ENCODE results near the gene ENO2. TPM values are rescaled to one million over a fixed set of nuclear protein-coding genes. Genes with fewer than 3 reads are reported as not detected.

Gene ENO2
- total and polyA plus RNA-seq, 2 donors (not counting 1 experiment from before 2014, with no cell fraction given): 20.3 to 43.0 TPM

- H3K79me2 ChIP-seq (ENCODE audit: control insufficient read depth, insufficient read depth, low read length): no peaks in the 10 kb centered on the region
- no peak overlapping the region for H3K9ac ChIP-seq (ENCODE audit: insufficient read depth, low read length)
- no peak overlapping the region for H3K4me2 ChIP-seq (ENCODE audit: extremely low read depth, insufficient read depth, low read length)
- TF ChIP-seq CTCF (conservative IDR thresholded peaks at IDR 0.05 in 1 of 2, IDR thresholded peaks at IDR 0.05 in 1 of 2; ENCODE audit: low read depth in 1 of 2, low read length in 2 of 2): no peak
- TF ChIP-seq EZH2 (IDR thresholded peaks at IDR 0.05; ENCODE audit: low read length, missing control alignments): no peak
- H3K4me1 ChIP-seq (ENCODE audit: control insufficient read depth, extremely low read depth, insufficient read depth, low read length): peaks cover 2% of the 10 kb centered on the region
- DNase-seq (ENCODE audit: low read depth in 2 of 2): no peak
- no peaks in the 10 kb centered on the region for H3K36me3 ChIP-seq (ENCODE audit: control insufficient read depth, insufficient read depth, low read length)
- H3K27ac ChIP-seq (ENCODE audit: insufficient read depth, low read length): no peak overlapping the region
- H3K4me3 ChIP-seq (replicated peaks in 1 of 4; ENCODE audit: control extremely low read depth in 1 of 4, insufficient read depth in 1 of 4, low read depth in 3 of 4, low read length in 4 of 4): no peak overlapping the region
- no peaks in the 10 kb centered on the region for H4K20me1 ChIP-seq (ENCODE audit: control insufficient read depth, extremely low read depth, insufficient read depth, low read length)
- no peaks in the 10 kb centered on the region for H3K9me3 ChIP-seq (ENCODE audit: control insufficient read depth, insufficient read depth, low read depth, low read length)
- no peak overlapping the region for H2AFZ ChIP-seq (ENCODE audit: low read length)
- no peaks in the 10 kb centered on the region for H3K27me3 ChIP-seq (ENCODE audit: control insufficient read depth, insufficient read depth, low read length)
These were observed 43.6 kb downstream of the ENO2 start for GRCh38 chr12:6957741-6958608.

- TF ChIP-seq CTCF (conservative IDR thresholded peaks at IDR 0.05 in 1 of 2, IDR thresholded peaks at IDR 0.05 in 1 of 2; ENCODE audit: low read depth in 1 of 2, low read length in 2 of 2) (no peak), EZH2 (IDR thresholded peaks at IDR 0.05; ENCODE audit: low read length, missing control alignments) (no peak)
- Histone ChIP-seq H3K4me3 (replicated peaks in 1 of 4; ENCODE audit: control extremely low read depth in 1 of 4, insufficient read depth in 1 of 4, low read depth in 3 of 4, low read length in 4 of 4) (no peak overlapping the region), H3K27ac (ENCODE audit: insufficient read depth, low read length) (no peak overlapping the region), H3K9me3 (ENCODE audit: control insufficient read depth, insufficient read depth, low read depth, low read length) (no peaks in the 10 kb centered on the region), H3K36me3 (ENCODE audit: control insufficient read depth, insufficient read depth, low read length) (no peaks in the 10 kb centered on the region), H3K4me2 (ENCODE audit: extremely low read depth, insufficient read depth, low read length) (no peak overlapping the region), H2AFZ (ENCODE audit: low read length) (no peak overlapping the region), H3K27me3 (ENCODE audit: control insufficient read depth, insufficient read depth, low read length) (no peaks in the 10 kb centered on the region), H3K79me2 (ENCODE audit: control insufficient read depth, insufficient read depth, low read length) (no peaks in the 10 kb centered on the region), H4K20me1 (ENCODE audit: control insufficient read depth, extremely low read depth, insufficient read depth, low read length) (no peaks in the 10 kb centered on the region), H3K4me1 (ENCODE audit: control insufficient read depth, extremely low read depth, insufficient read depth, low read length) (peaks cover 2% of the 10 kb centered on the region), H3K9ac (ENCODE audit: insufficient read depth, low read length) (no peak overlapping the region)
- no peak for DNase-seq (ENCODE audit: low read depth in 2 of 2)
These were observed 44.3 kb downstream of the ENO2 start for GRCh38 chr12:6958609-6959057.

GRCh38 chr12:6959058-6959804 is 44.9 kb downstream of the ENO2 start:
- DNase-seq (ENCODE audit: low read depth in 2 of 2): no peak
- no peak overlapping the region for H2AFZ ChIP-seq (ENCODE audit: low read length)
- H3K79me2 ChIP-seq (ENCODE audit: control insufficient read depth, insufficient read depth, low read length): no peaks in the 10 kb centered on the region
- H3K9ac ChIP-seq (ENCODE audit: insufficient read depth, low read length): no peak overlapping the region
- no peak for TF ChIP-seq EZH2 (IDR thresholded peaks at IDR 0.05; ENCODE audit: low read length, missing control alignments)
- no peak for TF ChIP-seq CTCF (conservative IDR thresholded peaks at IDR 0.05 in 1 of 2, IDR thresholded peaks at IDR 0.05 in 1 of 2; ENCODE audit: low read depth in 1 of 2, low read length in 2 of 2)
- no peaks in the 10 kb centered on the region for H3K9me3 ChIP-seq (ENCODE audit: control insufficient read depth, insufficient read depth, low read depth, low read length)
- H3K27ac ChIP-seq (ENCODE audit: insufficient read depth, low read length): no peak overlapping the region
- no peaks in the 10 kb centered on the region for H4K20me1 ChIP-seq (ENCODE audit: control insufficient read depth, extremely low read depth, insufficient read depth, low read length)
- H3K4me2 ChIP-seq (ENCODE audit: extremely low read depth, insufficient read depth, low read length): no peak overlapping the region
- no peak overlapping the region for H3K4me3 ChIP-seq (replicated peaks in 1 of 4; ENCODE audit: control extremely low read depth in 1 of 4, insufficient read depth in 1 of 4, low read depth in 3 of 4, low read length in 4 of 4)
- no peaks in the 10 kb centered on the region for H3K27me3 ChIP-seq (ENCODE audit: control insufficient read depth, insufficient read depth, low read length)
- H3K4me1 ChIP-seq (ENCODE audit: control insufficient read depth, extremely low read depth, insufficient read depth, low read length): peaks cover 2% of the 10 kb centered on the region
- no peaks in the 10 kb centered on the region for H3K36me3 ChIP-seq (ENCODE audit: control insufficient read depth, insufficient read depth, low read length)

Data from fibroblast of lung (primary cell).